HepG2 (cell line): ENCODE results near the gene BAG5. TPM values are rescaled to one million over a fixed set of nuclear protein-coding genes. Genes with fewer than 3 reads are reported as not detected.

Source experiments
- ATAC-seq: fragments of 200-7000 bp; cut with Tn5 transposase; 3 replicates; pipeline ENCODE4 v1.9.1; 2020; ENCODE audit warnings: mild to moderate bottlenecking, moderate library complexity
- BruUV-seq: library from RNA; stranded (reverse); fragments of 400-500 nt; replicated peaks from 2 replicates; lab custom pipeline; 2021; lab: Mats Ljungman, UMichigan
- CTCF ChIA-PET: fragments of 300-600 bp; formaldehyde crosslinking; extraction: SDS; loops from one replicate; lab custom pipeline; 2021; ENCODE audit warnings: low total read pairs, inconsistent platforms, low intra/inter-chr PET ratio; lab: Yijun Ruan, JAX
- POLR2A ChIA-PET: fragments of 350-600 bp; sonication (Branson Sonifier 250); formaldehyde crosslinking; loops from one replicate; lab custom pipeline; 2020; ENCODE audit warnings: antibody characterized with exemption, inconsistent platforms; lab: Yijun Ruan, JAX
- DNase-seq: peaks from one replicate; pipeline ENCODE4 v3.0.0-alpha.2; 2015; ENCODE audit warnings: low spot score
- FAIRE-seq: peaks from 3 replicates; lab custom pipeline; 2011; peaks lifted over from hg19 to GRCh38; lab: Jason Lieb, UNC
- H2AFZ ChIP-seq: one replicate; pipeline ENCODE4 v1.6.1; 2011; ENCODE audit warnings: low read length, inconsistent platforms
- H3K27ac ChIP-seq: fragments of 300-600 bp; 3 replicates; pipeline ENCODE4 v1.8.0; 2011; ENCODE audit warnings: mixed run types, mild to moderate bottlenecking, mixed read lengths, low read length, inconsistent platforms; ENCODE audit not compliant: insufficient read depth; ENCODE audit errors: extremely low read length
- H3K27me3 ChIP-seq, 2 experiments: fragments of 200-600 bp in 1 of 2; 2 replicates in 1 of 2; 3 replicates in 1 of 2; pipeline versions ENCODE4 v1.6.0 to v1.8.0; 2011; ENCODE audit warnings: low read length in 2 of 2, mild to moderate bottlenecking in 2 of 2, moderate library complexity in 2 of 2, inconsistent platforms in 1 of 2; ENCODE audit not compliant: insufficient read depth in 2 of 2, control insufficient read depth in 1 of 2
- H3K36me3 ChIP-seq, 2 experiments: fragments of 200-600 bp in 1 of 2; replicated peaks in 1 of 2; 2 replicates in 1 of 2; 3 replicates in 1 of 2; pipeline versions ENCODE4 v1.5.1 to v1.8.0; 2011; ENCODE audit warnings: low read length in 2 of 2, inconsistent platforms in 1 of 2; ENCODE audit not compliant: insufficient read depth in 2 of 2, control insufficient read depth in 1 of 2
- H3K4me1 ChIP-seq: 2 replicates; pipeline ENCODE4 v1.5.1; 2012; ENCODE audit warnings: low read length, inconsistent platforms; ENCODE audit not compliant: insufficient read depth
- H3K4me2 ChIP-seq: 2 replicates; pipeline ENCODE4 v1.6.0; 2011; ENCODE audit warnings: low read depth, low read length, inconsistent platforms
- H3K4me3 ChIP-seq, 3 experiments: fragments of 200-600 bp in 1 of 3; sonication (generic), shearing (Covaris generic) in 1 of 3; replicated peaks in 1 of 3; 2 replicates each; pipeline ENCODE4 v1.5.1; 2011 to 2016; ENCODE audit warnings: low read length in 3 of 3, inconsistent platforms in 2 of 3, low read depth in 2 of 3, mild to moderate bottlenecking in 2 of 3, control low read depth in 1 of 3, mixed read lengths in 1 of 3; ENCODE audit not compliant: insufficient read depth in 1 of 3
- H3K79me2 ChIP-seq: one replicate; pipeline ENCODE4 v1.6.1; 2011; ENCODE audit warnings: low read length, inconsistent platforms; ENCODE audit not compliant: insufficient read depth
- H3K9ac ChIP-seq: 2 replicates; pipeline ENCODE4 v1.6.0; 2011; ENCODE audit warnings: mild to moderate bottlenecking, low read depth, low read length, inconsistent platforms; ENCODE audit not compliant: insufficient read depth
- H3K9me3 ChIP-seq: 2 replicates; pipeline ENCODE4 v1.5.1; 2012; ENCODE audit warnings: mild to moderate bottlenecking, low read length
- H4K20me1 ChIP-seq: 2 replicates; pipeline ENCODE4 v1.6.0; 2011; ENCODE audit warnings: inconsistent platforms, mild to moderate bottlenecking, low read length, moderate library complexity; ENCODE audit not compliant: insufficient read depth
- HNRNPL ChIP-seq: fragments of 200-400 bp; formaldehyde crosslinking; IDR thresholded peaks from 2 replicates; pipeline ENCODE4 v1.6.1; 2017; ENCODE audit warnings: mild to moderate bottlenecking, low read depth, low read length
- NFRKB ChIP-seq: fragments of 450-650 bp; IDR thresholded peaks from 2 replicates; pipeline ENCODE4 v1.6.1; 2017
- WGBS: methylation state at CpG from one replicate; pipeline ENCODE4 v1.1.6; 2017; ENCODE audit warnings: low lambda C conversion rate; 5-methylcytosine and 5-hydroxymethylcytosine counted together
- in situ Hi-C: cut with HindIII; loops from 2 replicates; pipeline ENCODE4 v1.10.0; 2017; ENCODE audit warnings: low pct_unique_long_range_greater_than_20kb; ENCODE audit not compliant: extremely low pct_ligation_motif_present
- intact Hi-C: fragments of 100-400 bp; cut with micrococcal nuclease; formaldehyde crosslinking; loops from one replicate; pipeline ENCODE4 v1.10.0; 2022; ENCODE audit not compliant: unreplicated experiment
- polyA plus RNA-seq, 8 experiments: library from polyadenylated mRNA; depleted of rRNA in 3 of 8; stranded (reverse) in 7 of 8; unstranded in 1 of 8; fragments of >200 nt; fragmentation: Illumina TruSeq in 4 of 8; extraction: Trizol in 4 of 8; gene quantifications; 2 replicates each; pipeline versions ENCODE4 v1.2.1 to v1.2.3, GENCODE V29; 2011 to 2016; ENCODE audit warnings: low read depth in 4 of 8, missing spikeins in 1 of 8, mixed read lengths in 1 of 8; ENCODE audit not compliant: insufficient read depth in 1 of 8
- total RNA-seq, 5 experiments: library from RNA; depleted of rRNA; stranded (reverse); fragments of >200 nt; fragmentation: Illumina TruSeq; extraction: Trizol; gene quantifications; 2 replicates each; pipeline ENCODE4 v1.2.3, GENCODE V29; 2016; ENCODE audit warnings: low read depth in 1 of 5
- TF ChIP-seq, protein P1 (sequence below): sonication (generic); formaldehyde crosslinking; IDR thresholded peaks from 2 replicates; pipeline ENCODE4 v1.4.0; 2020; ENCODE audit warnings: missing genetic modification reagents, borderline replicate concordance

Gene BAG5
- total and polyA plus RNA-seq, 2 of the 13 experiments (the other 11 are each of a cell fraction or from before 2014, with no cell fraction given) = 3.5 to 21.0 TPM

DNA sequence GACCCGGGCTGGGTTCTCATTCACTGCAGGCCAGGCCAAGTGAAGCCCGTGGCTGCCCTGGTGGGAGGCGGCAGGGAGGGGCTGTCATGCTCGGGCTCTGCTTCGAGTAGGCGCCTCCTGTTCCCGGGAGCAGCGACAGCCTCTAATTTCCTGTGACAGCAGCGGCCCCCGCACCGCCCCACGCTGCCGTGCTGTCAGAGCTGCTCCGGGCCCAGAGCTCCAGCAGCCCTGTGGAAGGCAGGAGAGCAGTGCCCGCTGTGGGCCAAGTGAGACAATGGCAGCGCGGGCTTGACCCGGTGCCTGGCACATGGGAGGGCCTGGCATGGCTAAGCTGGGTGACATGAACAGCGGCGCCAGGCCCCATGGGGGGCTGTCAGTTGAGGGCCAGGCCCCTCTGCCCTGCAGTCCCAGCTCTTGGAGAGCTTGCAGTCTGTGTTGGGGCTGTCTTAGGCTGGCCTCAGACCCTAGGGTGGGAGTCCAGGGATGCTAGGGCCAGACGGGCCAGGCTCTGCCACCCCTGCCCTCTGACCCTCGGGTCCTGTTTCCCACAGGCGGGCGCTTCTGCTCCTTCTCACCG is 28.4 kb downstream of the BAG5 start:
- Histone ChIP-seq H3K79me2 (peaks cover 22% of the 10 kb centered on the region), H3K9ac (no peak overlapping the region)
- no peak for ATAC-seq
- intact Hi-C loops = no loop called here
- POLR2A ChIA-PET = interaction anchor here (1.4 kb wide), 1 partner anchor 13 kb away, joined by 4 read pairs; no protein-coding TSS in a partner anchor
- 0 out of 2 replicates have a peak, but pooled peaks have one; percentile 28 for TF ChIP-seq HNRNPL
- no peak for TF ChIP-seq NFRKB
- TF ChIP-seq, protein P1, sequence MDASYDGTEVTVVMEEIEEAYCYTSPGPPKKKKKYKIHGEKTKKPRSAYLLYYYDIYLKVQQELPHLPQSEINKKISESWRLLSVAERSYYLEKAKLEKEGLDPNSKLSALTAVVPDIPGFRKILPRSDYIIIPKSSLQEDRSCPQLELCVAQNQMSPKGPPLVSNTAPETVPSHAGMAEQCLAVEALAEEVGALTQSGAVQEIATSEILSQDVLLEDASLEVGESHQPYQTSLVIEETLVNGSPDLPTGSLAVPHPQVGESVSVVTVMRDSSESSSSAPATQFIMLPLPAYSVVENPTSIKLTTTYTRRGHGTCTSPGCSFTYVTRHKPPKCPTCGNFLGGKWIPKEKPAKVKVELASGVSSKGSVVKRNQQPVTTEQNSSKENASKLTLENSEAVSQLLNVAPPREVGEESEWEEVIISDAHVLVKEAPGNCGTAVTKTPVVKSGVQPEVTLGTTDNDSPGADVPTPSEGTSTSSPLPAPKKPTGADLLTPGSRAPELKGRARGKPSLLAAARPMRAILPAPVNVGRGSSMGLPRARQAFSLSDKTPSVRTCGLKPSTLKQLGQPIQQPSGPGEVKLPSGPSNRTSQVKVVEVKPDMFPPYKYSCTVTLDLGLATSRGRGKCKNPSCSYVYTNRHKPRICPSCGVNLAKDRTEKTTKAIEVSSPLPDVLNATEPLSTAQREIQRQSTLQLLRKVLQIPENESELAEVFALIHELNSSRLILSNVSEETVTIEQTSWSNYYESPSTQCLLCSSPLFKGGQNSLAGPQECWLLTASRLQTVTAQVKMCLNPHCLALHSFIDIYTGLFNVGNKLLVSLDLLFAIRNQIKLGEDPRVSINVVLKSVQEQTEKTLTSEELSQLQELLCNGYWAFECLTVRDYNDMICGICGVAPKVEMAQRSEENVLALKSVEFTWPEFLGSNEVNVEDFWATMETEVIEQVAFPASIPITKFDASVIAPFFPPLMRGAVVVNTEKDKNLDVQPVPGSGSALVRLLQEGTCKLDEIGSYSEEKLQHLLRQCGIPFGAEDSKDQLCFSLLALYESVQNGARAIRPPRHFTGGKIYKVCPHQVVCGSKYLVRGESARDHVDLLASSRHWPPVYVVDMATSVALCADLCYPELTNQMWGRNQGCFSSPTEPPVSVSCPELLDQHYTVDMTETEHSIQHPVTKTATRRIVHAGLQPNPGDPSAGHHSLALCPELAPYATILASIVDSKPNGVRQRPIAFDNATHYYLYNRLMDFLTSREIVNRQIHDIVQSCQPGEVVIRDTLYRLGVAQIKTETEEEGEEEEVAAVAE (CRISPR knock-in tag) = no peak
- TF ChIP-seq, all 625 proteins: peak for 1
- H4K20me1 ChIP-seq = no peaks in the 10 kb centered on the region
- no peak overlapping the region for H3K4me3 ChIP-seq
- DNase-seq (no peak), FAIRE-seq (no peak)
- peaks cover 38% of the 10 kb centered on the region for H3K4me1 ChIP-seq
- no peaks in the 10 kb centered on the region; a peak in 1 of 5 replicates for H3K27me3 ChIP-seq
- 100% methylated on average over 7 of the region's 25 CpGs for WGBS
- no peak overlapping the region for H2AFZ ChIP-seq
- no TSS peak for BruUV-seq
- H3K9me3 ChIP-seq = no peaks in the 10 kb centered on the region
- H3K36me3 ChIP-seq = peaks cover 3 to 4% of the 10 kb centered on the region in 2 experiments; a peak in 3 of 5 replicates
- no peak overlapping the region for H3K4me2 ChIP-seq
- no peak overlapping the region for H3K27ac ChIP-seq
- CTCF ChIA-PET = no interaction called here
- in situ Hi-C loops = no loop called here
